ENCODE results near the gene BLVRB.
"Not testable (repeated sequence)": the region's sequence is repeated elsewhere in the genome, so short reads cannot be mapped to it uniquely, and the experiment has no call there.

Gene BLVRB

GRCh38 chr19:40465557-40466218 lies at the start of gene BLVRB:
TSS of gene BLVRB (minus strand) at chr19:40465745. CDS start at chr19:40465688, 57 bp downstream.
- DNase-seq (ENCODE audit: low read depth in 2 of 3, low spot score in 2 of 3), result peak; percentile 97 to 99 (median 98)

GRCh38 chr19:40513741-40514315 lies 48.3 kb upstream of the BLVRB start:
- no peak for DNase-seq (ENCODE audit: low read depth in 2 of 3, low spot score in 2 of 3)

- DNase-seq (ENCODE audit: low read depth in 2 of 3, low spot score in 2 of 3), result no peak
Observed at GRCh38 chr19:40513345-40513678, 47.8 kb upstream of the BLVRB start.

- no peak for DNase-seq (ENCODE audit: low read depth in 2 of 3, low spot score in 2 of 3)
Observed at GRCh38 chr19:40512473-40513344, 47.2 kb upstream of the BLVRB start.

GRCh38 chr19:40512110-40512472 lies 46.5 kb upstream of the BLVRB start:
- no peak for DNase-seq (ENCODE audit: low read depth in 2 of 3, low spot score in 2 of 3)

- DNase-seq (ENCODE audit: low read depth in 2 of 3, low spot score in 2 of 3), result no peak
Observed at GRCh38 chr19:40511487-40511886, 45.9 kb upstream of the BLVRB start.

GRCh38 chr19:40510526-40511115 lies 45.1 kb upstream of the BLVRB start:
- DNase-seq (ENCODE audit: low read depth in 2 of 3, low spot score in 2 of 3), result no peak

GRCh38 chr19:40508739-40509260 lies 43.3 kb upstream of the BLVRB start:
- no peak for DNase-seq (ENCODE audit: low read depth in 2 of 3, low spot score in 2 of 3)

GRCh38 chr19:40507892-40508291 lies 42.3 kb upstream of the BLVRB start:
- no peak for DNase-seq (ENCODE audit: low read depth in 2 of 3, low spot score in 2 of 3)

GRCh38 chr19:40506099-40506498 lies 40.6 kb upstream of the BLVRB start:
- no peak for DNase-seq (ENCODE audit: low read depth in 2 of 3, low spot score in 2 of 3)

- no peak for DNase-seq (ENCODE audit: low read depth in 2 of 3, low spot score in 2 of 3)
Observed at GRCh38 chr19:40503320-40503695, 37.8 kb upstream of the BLVRB start.

- DNase-seq (ENCODE audit: low read depth in 2 of 3, low spot score in 2 of 3), result no peak
Observed at GRCh38 chr19:40502647-40503319, 37.2 kb upstream of the BLVRB start.

- no peak for DNase-seq (ENCODE audit: low read depth in 2 of 3, low spot score in 2 of 3)
Observed at GRCh38 chr19:40502081-40502480, 36.5 kb upstream of the BLVRB start.

- no peak for DNase-seq (ENCODE audit: low read depth in 2 of 3, low spot score in 2 of 3)
Observed at GRCh38 chr19:40501599-40501998, 36.1 kb upstream of the BLVRB start.

- DNase-seq (ENCODE audit: low read depth in 2 of 3, low spot score in 2 of 3), result not testable (repeated sequence)
Observed at GRCh38 chr19:40500678-40501530, 35.4 kb upstream of the BLVRB start.

- DNase-seq (ENCODE audit: low read depth in 2 of 3, low spot score in 2 of 3), result no peak
Observed at GRCh38 chr19:40499320-40499719, 33.8 kb upstream of the BLVRB start.

- DNase-seq (ENCODE audit: low read depth in 2 of 3, low spot score in 2 of 3), result no peak
Observed at GRCh38 chr19:40497214-40497613, 31.7 kb upstream of the BLVRB start.

- no peak for DNase-seq (ENCODE audit: low read depth in 2 of 3, low spot score in 2 of 3)
Observed at GRCh38 chr19:40494191-40494838, 28.8 kb upstream of the BLVRB start.

GRCh38 chr19:40493778-40494177 lies 28.2 kb upstream of the BLVRB start:
- no peak for DNase-seq (ENCODE audit: low read depth in 2 of 3, low spot score in 2 of 3)

GRCh38 chr19:40492274-40492673 lies 26.7 kb upstream of the BLVRB start:
- no peak for DNase-seq (ENCODE audit: low read depth in 2 of 3, low spot score in 2 of 3)

Measured in activated CD8-positive, alpha-beta memory T cell treated with anti-CD3 and anti-CD28 coated beads for 48 hours (primary cell).